B cell (primary cell): ENCODE data around the gene SPATA6L. TPM values are rescaled to one million over a fixed set of nuclear protein-coding genes. Genes with fewer than 3 reads are reported as not detected.

Experiments used
- ATAC-seq: fragments of 200-7000 bp; cut with Tn5 transposase; one replicate; pipeline ENCODE4 v1.10.0; 2021; ENCODE audit warnings: low read depth, mild to moderate bottlenecking, moderate number of reproducible peaks, moderate library complexity
- CTCF ChIA-PET: fragments of 350-600 bp; sonication (Branson Sonifier 250); formaldehyde crosslinking; loops from one replicate; lab custom pipeline; 2021; ENCODE audit warnings: antibody characterized with exemption, inconsistent platforms; lab: Charles Lee
- POLR2A ChIA-PET: fragments of 350-600 bp; sonication (Branson Sonifier 250); formaldehyde crosslinking; loops from one replicate; lab custom pipeline; 2021; ENCODE audit warnings: antibody characterized with exemption; lab: Charles Lee
- DNase-seq: peaks from one replicate; pipeline ENCODE4 v3.0.0; 2013
- H2AFZ ChIP-seq: 2 replicates; pipeline ENCODE4 v1.6.1; 2012; ENCODE audit warnings: mild to moderate bottlenecking, low read depth, low read length; ENCODE audit not compliant: insufficient read depth, poor library complexity, severe bottlenecking
- H3K27ac ChIP-seq, 2 donors: 1 replicate in 1 of 2; 2 replicates in 1 of 2; pipeline ENCODE4 v1.5.1; 2012 to 2013; ENCODE audit warnings: low read length in 2 of 2, mild to moderate bottlenecking in 2 of 2, moderate library complexity in 1 of 2
- H3K27me3 ChIP-seq, 4 experiments: fragments of 200-600 bp in 1 of 4; sonication (generic) in 1 of 4; replicated peaks in 1 of 4; 1 replicate in 2 of 4; 2 replicates in 2 of 4; pipeline versions ENCODE4 v1.6.1 to v1.7.0; 2013 to 2016; ENCODE audit warnings: low read length in 3 of 4, mild to moderate bottlenecking in 2 of 4, mixed read lengths in 1 of 4, moderate library complexity in 1 of 4; ENCODE audit not compliant: insufficient read depth in 4 of 4, control insufficient read depth in 3 of 4; ENCODE audit errors: control extremely low read depth in 1 of 4
- H3K36me3 ChIP-seq, 2 experiments: replicated peaks in 1 of 2; 1 replicate in 1 of 2; 2 replicates in 1 of 2; pipeline versions ENCODE4 v1.6.1 to v1.7.1; 2013; ENCODE audit warnings: low read length in 1 of 2; ENCODE audit not compliant: insufficient read depth in 2 of 2, control insufficient read depth in 1 of 2; ENCODE audit errors: control extremely low read depth in 1 of 2, extremely low read depth in 1 of 2
- H3K4me1 ChIP-seq, 2 donors: fragments of 200-600 bp in 1 of 2; sonication (generic) in 1 of 2; 1 replicate in 1 of 2; 2 replicates in 1 of 2; pipeline versions ENCODE4 v1.5.1 to v1.6.1; 2013 to 2017; ENCODE audit warnings: low read length in 2 of 2; ENCODE audit not compliant: control insufficient read depth in 2 of 2, insufficient read depth in 2 of 2
- H3K4me2 ChIP-seq: replicated peaks from 2 replicates; pipeline ENCODE3; 2012; ENCODE audit warnings: mild to moderate bottlenecking, low read depth, low read length; ENCODE audit not compliant: poor library complexity, severe bottlenecking
- H3K4me3 ChIP-seq, 5 experiments: fragments of 200-600 bp in 1 of 5; sonication (generic) in 1 of 5; 1 replicate in 3 of 5; 2 replicates in 2 of 5; pipeline versions ENCODE4 v1.5.1 to v1.7.0; 2011 to 2016; ENCODE audit warnings: low read length in 4 of 5, mild to moderate bottlenecking in 4 of 5, low read depth in 2 of 5, control low read depth in 1 of 5, moderate library complexity in 1 of 5; ENCODE audit not compliant: insufficient read depth in 1 of 5; ENCODE audit errors: control extremely low read depth in 1 of 5, extremely low read depth in 1 of 5
- H3K79me2 ChIP-seq: fragments of 200-600 bp; sonication (generic); one replicate; pipeline ENCODE4 v1.6.0; 2016; ENCODE audit warnings: low read length; ENCODE audit not compliant: control insufficient read depth, insufficient read depth
- H3K9ac ChIP-seq: fragments of 200-600 bp; sonication (generic); 2 replicates; pipeline ENCODE4 v1.6.1; 2017; ENCODE audit warnings: mild to moderate bottlenecking, low read length, moderate library complexity
- H3K9me3 ChIP-seq, 3 donors: one replicate each; pipeline versions ENCODE4 v1.6.1 to v1.7.1; 2013; ENCODE audit warnings: low read length in 2 of 3; ENCODE audit not compliant: control insufficient read depth in 2 of 3, insufficient read depth in 1 of 3; ENCODE audit errors: control extremely low read depth in 1 of 3
- H4K20me1 ChIP-seq: 2 replicates; pipeline ENCODE4 v1.6.0; 2012; ENCODE audit warnings: mild to moderate bottlenecking, low read length; ENCODE audit not compliant: insufficient read depth, control insufficient read depth, poor library complexity, severe bottlenecking
- H3K27ac Mint-ChIP-seq: one replicate; pipeline ENCODE4 v1.8.0; 2021; ENCODE audit warnings: mixed read lengths
- H3K27me3 Mint-ChIP-seq: one replicate; pipeline ENCODE4 v1.8.0; 2021; ENCODE audit warnings: mixed read lengths
- H3K4me1 Mint-ChIP-seq: one replicate; pipeline ENCODE4 v1.8.0; 2021; ENCODE audit warnings: mixed read lengths
- H3K4me3 Mint-ChIP-seq: one replicate; pipeline ENCODE4 v1.8.0; 2021; ENCODE audit warnings: mixed read lengths
- H3K9me3 Mint-ChIP-seq: one replicate; pipeline ENCODE4 v1.8.0; 2022; ENCODE audit warnings: mixed read lengths; ENCODE audit not compliant: insufficient read depth
- CTCF ChIP-seq: fragments of 200-600 bp; IDR thresholded peaks from one replicate; pipeline ENCODE4 v1.8.0; 2022; ENCODE audit warnings: antibody characterized with exemption, mild to moderate bottlenecking
- EZH2 ChIP-seq: IDR thresholded peaks from 2 replicates; pipeline ENCODE4 v1.6.1; 2012; ENCODE audit warnings: borderline replicate concordance, low read depth, mild to moderate bottlenecking, moderate library complexity, low read length; ENCODE audit not compliant: insufficient read depth, poor library complexity, severe bottlenecking
- WGBS: methylation state at CpG from one replicate; pipeline ENCODE4 v1.1.5; 2013; ENCODE audit warnings: missing lambda C conversion rate; ENCODE audit not compliant: insufficient coverage; 5-methylcytosine and 5-hydroxymethylcytosine counted together
- intact Hi-C: fragments of 100-400 bp; cut with micrococcal nuclease; formaldehyde crosslinking; loops from one replicate; pipeline ENCODE4 v1.10.0; 2022
- polyA plus RNA-seq: library from polyadenylated mRNA; depleted of rRNA; stranded (reverse); fragments of >200 nt; gene quantifications from 2 replicates; pipeline ENCODE4 v1.2.3, GENCODE V29; 2012
- total RNA-seq, 2 donors: library from RNA; stranded (reverse); fragments of 120-200 nt in 1 of 2; gene quantifications; 1 replicate in 1 of 2; 2 replicates in 1 of 2; pipeline versions ENCODE4 v1.2.3 to v1.2.4, GENCODE V29; 2013 to 2022

The SPATA6L gene
- total and polyA plus RNA-seq, 2 donors (not counting 1 experiment from before 2014, with no cell fraction given) = 0.09 to 1.2 TPM

GRCh38 chr9:4604678-4605095 lies 61.6 kb downstream of the SPATA6L start:
- DNase-seq (peak; percentile 69), ATAC-seq (peak; percentile 33)
- Histone ChIP-seq H3K36me3 (no peaks in the 10 kb centered on the region), H3K27ac (no peak overlapping the region), H3K4me3 (no peak overlapping the region), H3K9ac (no peak overlapping the region), H3K4me2 (no peak overlapping the region), H4K20me1 (no peaks in the 10 kb centered on the region), H3K79me2 (no peaks in the 10 kb centered on the region), H3K9me3 (no peaks in the 10 kb centered on the region), H3K4me1 (no peaks in the 10 kb centered on the region), H3K27me3 (peaks cover 0 to 3% (median 0%) of the 10 kb centered on the region in 4 experiments), H2AFZ (no peak overlapping the region)
- CTCF ChIA-PET = interaction anchor here (0.5 to 1.7 kb wide), 8 partner anchors 10 to 820 kb away, joined by 3 to 9 read pairs (median 4); no protein-coding TSS in a partner anchor
- intact Hi-C loops = loop anchor here (2.0 to 5.0 kb wide), 3 partner anchors 148 to 380 kb away; partner anchors contain the start of gene JAK2
- Mint-ChIP-seq H3K4me1 (peaks cover 4% of the 10 kb centered on the region), H3K4me3 (no peak overlapping the region), H3K27ac (no peak overlapping the region), H3K9me3 (no peaks in the 10 kb centered on the region), H3K27me3 (no peaks in the 10 kb centered on the region)
- TF ChIP-seq EZH2 = no peak
- TF ChIP-seq CTCF = peak; percentile 59
- POLR2A ChIA-PET = no interaction called here

- WGBS = 93% methylated on average over 3 of the region's 5 CpGs
- no peaks in the 10 kb centered on the region for H3K79me2 ChIP-seq
- ATAC-seq = no peak
- no peak overlapping the region for H3K4me2 ChIP-seq
- POLR2A ChIA-PET = no interaction called here
- CTCF ChIA-PET = interaction anchor here (0.6 to 1.3 kb wide), 4 partner anchors 11 to 383 kb away, joined by 3 to 5 read pairs (median 4); no protein-coding TSS in a partner anchor
- no peak overlapping the region for H3K4me3 ChIP-seq
- no peaks in the 10 kb centered on the region for H4K20me1 ChIP-seq
- H3K27ac ChIP-seq = no peak overlapping the region
- H3K4me3 Mint-ChIP-seq = no peak overlapping the region
- H3K27me3 ChIP-seq = peaks cover 0 to 3% (median 0%) of the 10 kb centered on the region in 4 experiments
- intact Hi-C loops = loop anchor here (2.0 to 5.0 kb wide), 3 partner anchors 148 to 381 kb away; partner anchors contain the start of gene JAK2
- TF ChIP-seq CTCF = no peak
- TF ChIP-seq EZH2 = no peak
- DNase-seq = no peak
- peaks cover 0 to 4% (median 3%) of the 10 kb centered on the region in 3 donors for H3K9me3 ChIP-seq
- H3K27me3 Mint-ChIP-seq = no peaks in the 10 kb centered on the region
- H3K27ac Mint-ChIP-seq = no peak overlapping the region
- no peaks in the 10 kb centered on the region for H3K4me1 ChIP-seq
- H3K9ac ChIP-seq = no peak overlapping the region
- no peaks in the 10 kb centered on the region for H3K9me3 Mint-ChIP-seq
- H2AFZ ChIP-seq = no peak overlapping the region
- H3K4me1 Mint-ChIP-seq = peaks cover 4% of the 10 kb centered on the region
- no peaks in the 10 kb centered on the region for H3K36me3 ChIP-seq
Measured at GRCh38 chr9:4603830-4604229, 62.5 kb downstream of the SPATA6L start.
